AG09309 (cell line): ENCODE measurements around the gene ZC3H18.

ENCODE experiments used
- DNase-seq: peaks from one replicate; pipeline ENCODE4 v3.0.0-alpha.2; 2010; ENCODE audit warnings: low read depth
- H3K4me3 ChIP-seq: 2 replicates; pipeline ENCODE4 v1.5.1; 2011; ENCODE audit warnings: mild to moderate bottlenecking, low read depth, low read length, moderate library complexity; ENCODE audit not compliant: control insufficient read depth
- TF ChIP-seq, protein P1 (sequence below): IDR thresholded peaks from 2 replicates; pipeline ENCODE4 v1.5.1; 2011; ENCODE audit warnings: mild to moderate bottlenecking, low read depth, low read length, inconsistent platforms; ENCODE audit not compliant: insufficient read depth, control insufficient read depth; ENCODE audit errors: missing control alignments

ZC3H18 gene

DNA sequence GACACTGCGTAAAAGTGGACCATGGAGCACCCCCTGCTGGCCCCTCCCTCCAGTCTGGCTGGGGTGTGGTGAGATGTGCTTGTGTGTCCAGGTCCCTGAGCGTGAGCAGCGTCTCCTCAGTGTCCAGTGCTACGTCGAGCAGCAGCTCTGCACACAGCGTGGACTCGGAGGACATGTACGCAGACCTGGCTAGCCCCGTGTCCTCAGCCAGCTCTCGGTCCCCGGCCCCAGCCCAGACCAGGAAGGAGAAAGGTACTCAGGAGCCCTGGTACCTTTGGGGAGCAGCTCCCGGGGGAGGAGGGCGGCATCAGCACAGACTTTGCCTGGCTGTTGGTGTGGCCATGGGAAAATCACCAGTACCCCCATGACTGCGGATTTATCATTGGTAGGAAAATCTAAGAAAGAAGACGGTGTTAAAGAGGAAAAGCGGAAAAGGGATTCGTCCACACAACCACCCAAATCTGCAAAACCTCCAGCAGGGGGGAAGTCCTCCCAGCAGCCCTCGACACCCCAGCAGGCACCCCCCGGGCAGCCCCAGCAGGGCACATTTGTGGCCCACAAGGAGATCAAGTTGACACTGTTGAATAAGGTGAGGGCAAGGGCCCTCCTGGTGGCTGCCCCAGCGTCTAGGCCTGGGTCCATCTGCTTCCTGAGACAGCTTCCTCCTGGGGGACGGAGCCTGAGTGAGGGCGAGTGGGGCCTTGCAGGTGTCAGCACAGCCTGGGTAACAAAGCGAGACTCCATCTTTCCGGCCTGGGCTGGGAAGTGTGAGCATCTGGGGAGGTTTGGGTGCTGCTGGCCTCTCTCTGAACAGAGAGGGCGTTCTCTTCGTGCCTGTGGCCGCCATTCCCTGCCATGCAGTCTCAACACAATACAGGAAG lies 57.6 kb downstream of the ZC3H18 start:
- no peak for DNase-seq
- no peak overlapping the region for H3K4me3 ChIP-seq
- TF ChIP-seq, protein P1, sequence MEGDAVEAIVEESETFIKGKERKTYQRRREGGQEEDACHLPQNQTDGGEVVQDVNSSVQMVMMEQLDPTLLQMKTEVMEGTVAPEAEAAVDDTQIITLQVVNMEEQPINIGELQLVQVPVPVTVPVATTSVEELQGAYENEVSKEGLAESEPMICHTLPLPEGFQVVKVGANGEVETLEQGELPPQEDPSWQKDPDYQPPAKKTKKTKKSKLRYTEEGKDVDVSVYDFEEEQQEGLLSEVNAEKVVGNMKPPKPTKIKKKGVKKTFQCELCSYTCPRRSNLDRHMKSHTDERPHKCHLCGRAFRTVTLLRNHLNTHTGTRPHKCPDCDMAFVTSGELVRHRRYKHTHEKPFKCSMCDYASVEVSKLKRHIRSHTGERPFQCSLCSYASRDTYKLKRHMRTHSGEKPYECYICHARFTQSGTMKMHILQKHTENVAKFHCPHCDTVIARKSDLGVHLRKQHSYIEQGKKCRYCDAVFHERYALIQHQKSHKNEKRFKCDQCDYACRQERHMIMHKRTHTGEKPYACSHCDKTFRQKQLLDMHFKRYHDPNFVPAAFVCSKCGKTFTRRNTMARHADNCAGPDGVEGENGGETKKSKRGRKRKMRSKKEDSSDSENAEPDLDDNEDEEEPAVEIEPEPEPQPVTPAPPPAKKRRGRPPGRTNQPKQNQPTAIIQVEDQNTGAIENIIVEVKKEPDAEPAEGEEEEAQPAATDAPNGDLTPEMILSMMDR, result no peak

DNA sequence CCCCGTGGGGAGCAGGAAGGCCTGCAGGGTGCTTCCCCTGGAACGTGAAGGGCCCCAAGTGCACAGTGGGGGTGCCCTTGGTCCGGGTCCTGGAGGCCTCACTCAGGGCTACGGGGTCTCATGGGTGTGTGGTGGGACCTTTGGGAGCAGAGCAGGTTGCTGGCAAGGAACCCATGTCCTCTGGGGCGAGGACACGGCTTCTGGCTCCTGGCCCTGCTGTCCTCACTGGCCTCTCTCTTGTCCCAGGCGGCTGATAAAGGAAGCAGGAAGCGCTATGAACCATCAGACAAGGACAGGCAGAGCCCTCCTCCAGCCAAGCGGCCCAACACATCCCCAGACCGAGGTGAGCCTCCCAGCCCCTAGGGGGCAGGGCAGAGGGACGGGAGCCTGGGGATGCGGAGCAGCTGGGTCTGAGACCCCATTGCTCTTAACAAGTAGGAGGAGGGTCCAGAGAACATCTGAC lies 58.3 kb downstream of the ZC3H18 start:
- no peak for DNase-seq
- TF ChIP-seq, protein P1, result peak; percentile 33
- no peak overlapping the region for H3K4me3 ChIP-seq

GRCh38 chr16:88629835-88630234 lies 59.6 kb downstream of the ZC3H18 start:
- DNase-seq, result no peak
- H3K4me3 ChIP-seq, result no peak overlapping the region
- TF ChIP-seq, protein P1, result no peak

DNA sequence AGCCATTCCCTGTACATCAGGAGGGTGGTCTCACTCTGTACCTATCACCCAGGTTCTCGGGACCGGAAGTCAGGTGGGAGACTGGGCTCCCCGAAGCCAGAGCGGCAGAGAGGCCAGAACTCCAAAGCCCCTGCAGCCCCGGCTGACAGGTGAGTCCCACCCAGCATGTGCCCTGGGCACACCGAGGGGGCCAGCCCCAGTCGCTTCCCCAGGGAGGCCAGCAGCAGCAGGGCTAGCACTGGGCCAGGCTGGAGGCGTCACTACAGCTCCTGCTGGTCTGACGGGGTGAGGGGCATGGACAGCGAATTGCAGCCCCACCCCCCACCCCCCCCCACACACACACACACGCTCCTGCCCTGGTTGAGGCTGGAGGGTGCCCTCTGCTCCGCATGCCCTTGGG lies 60.2 kb downstream of the ZC3H18 start:
- no peak overlapping the region for H3K4me3 ChIP-seq
- TF ChIP-seq, protein P1, result no peak
- no peak for DNase-seq

- DNase-seq, result no peak
- TF ChIP-seq, protein P1, result no peak
- no peak overlapping the region for H3K4me3 ChIP-seq
These were observed 60.7 kb downstream of the ZC3H18 start for GRCh38 chr16:88630941-88631340.

DNA sequence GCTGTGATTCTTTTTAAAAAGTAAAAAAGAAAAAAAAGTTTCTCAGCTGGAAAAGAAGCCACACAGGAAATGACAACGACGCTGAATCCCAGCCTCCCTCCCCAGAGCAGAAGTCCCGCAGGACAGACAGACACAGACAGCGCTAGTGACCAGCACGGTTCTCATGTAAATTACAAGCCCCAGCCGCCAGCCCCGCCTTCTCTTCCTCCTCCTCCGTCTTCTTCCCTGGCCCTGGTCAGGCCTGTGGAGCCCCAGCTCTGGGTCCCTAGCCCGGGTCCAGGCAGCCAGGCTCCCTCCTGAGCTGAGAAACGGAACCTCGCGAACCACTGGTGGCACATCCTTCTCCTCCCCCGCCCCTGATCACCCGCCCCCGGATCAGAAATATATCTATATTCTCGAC lies 61.2 kb downstream of the ZC3H18 start:
- DNase-seq, result no peak
- H3K4me3 ChIP-seq, result no peak overlapping the region
- TF ChIP-seq, protein P1, result no peak
